Activated T-cell treated with anti-CD3 and anti-CD28 coated beads for 48 hours (primary cell): ENCODE data around the gene SCYL1.

Experiments used
- DNase-seq: peaks from one replicate; pipeline ENCODE4 v3.0.0-alpha.2; 2020; ENCODE audit warnings: low read depth

SCYL1 gene

GRCh38 chr11:65537296-65537597 is 12.4 kb downstream of the SCYL1 start:
- DNase-seq, result no peak

- no peak for DNase-seq
Observed at GRCh38 chr11:65537620-65538231, 12.8 kb downstream of the SCYL1 start.

- no peak for DNase-seq
Observed at GRCh38 chr11:65538232-65538914, 13.5 kb downstream of the SCYL1 start.

- no peak for DNase-seq
Observed at GRCh38 chr11:65538915-65539743, 14.2 kb downstream of the SCYL1 start.

GRCh38 chr11:65539744-65540289 is 14.9 kb downstream of the SCYL1 start:
- DNase-seq, result no peak

GRCh38 chr11:65540290-65541092 is 15.6 kb downstream of the SCYL1 start:
- DNase-seq, result peak; percentile 91

- DNase-seq, result no peak
Observed at GRCh38 chr11:65541093-65541982, 16.5 kb downstream of the SCYL1 start.

- no peak for DNase-seq
Observed at GRCh38 chr11:65542738-65543390, 18.0 kb downstream of the SCYL1 start.

GRCh38 chr11:65545853-65546216 is 21.0 kb downstream of the SCYL1 start:
- DNase-seq, result no peak

GRCh38 chr11:65546217-65546958 is 21.5 kb downstream of the SCYL1 start:
- DNase-seq, result peak; percentile 99

GRCh38 chr11:65547446-65548125 is 22.7 kb downstream of the SCYL1 start:
- no peak for DNase-seq

- no peak for DNase-seq
Observed at GRCh38 chr11:65548395-65548794, 23.5 kb downstream of the SCYL1 start.

- DNase-seq, result no peak
Observed at GRCh38 chr11:65549096-65549495, 24.2 kb downstream of the SCYL1 start.

- no peak for DNase-seq
Observed at GRCh38 chr11:65551572-65552387, 26.9 kb downstream of the SCYL1 start.

- no peak for DNase-seq
Observed at GRCh38 chr11:65552388-65552951, 27.6 kb downstream of the SCYL1 start.

GRCh38 chr11:65553301-65554001 is 28.6 kb downstream of the SCYL1 start:
- DNase-seq, result no peak

GRCh38 chr11:65554057-65554818 is 29.4 kb downstream of the SCYL1 start:
- DNase-seq, result no peak
